H1 (cell line): ENCODE measurements around the gene PURA. TPM values are rescaled to one million over a fixed set of nuclear protein-coding genes. Genes with fewer than 3 reads are reported as not detected.

Source experiments
- CTCF ChIA-PET: fragments of 300-600 bp; sonication (Branson Sonifier 250); formaldehyde crosslinking; loops from one replicate; lab custom pipeline; 2021; ENCODE audit not compliant: partially characterized antibody; lab: Charles Lee
- POLR2A ChIA-PET: fragments of 300-600 bp; sonication (Branson Sonifier 250); formaldehyde crosslinking; loops from one replicate; lab custom pipeline; 2021; ENCODE audit warnings: inconsistent platforms; ENCODE audit not compliant: partially characterized antibody; lab: Charles Lee
- DNase-seq, 2 experiments: peaks; one replicate each; pipeline versions ENCODE4 v3.0.0 to v3.0.0-alpha.2; 2010 to 2022; ENCODE audit warnings: low spot score in 2 of 2, low read depth in 1 of 2, mixed read lengths in 1 of 2
- FAIRE-seq: peaks from 2 replicates; lab custom pipeline; 2011; peaks lifted over from hg19 to GRCh38; lab: Jason Lieb, UNC
- H2AFZ ChIP-seq: 2 replicates; pipeline ENCODE4 v1.8.1; 2012; ENCODE audit warnings: low read length, inconsistent platforms
- H2AK5ac ChIP-seq: 2 replicates; pipeline ENCODE4 v1.6.1; 2013; ENCODE audit warnings: low read depth, low read length
- H2BK120ac ChIP-seq: replicated peaks from 2 replicates; pipeline ENCODE3; 2013; ENCODE audit warnings: low read depth, low read length, inconsistent platforms
- H2BK12ac ChIP-seq: 2 replicates; pipeline ENCODE4 v1.6.1; 2013; ENCODE audit warnings: low read depth, low read length
- H2BK15ac ChIP-seq: 2 replicates; pipeline ENCODE4 v1.6.1; 2013; ENCODE audit warnings: low read length
- H2BK20ac ChIP-seq: 2 replicates; pipeline ENCODE4 v1.6.1; 2013; ENCODE audit warnings: low read length
- H2BK5ac ChIP-seq: 2 replicates; pipeline ENCODE4 v1.6.1; 2013; ENCODE audit warnings: low read depth, low read length
- H3K14ac ChIP-seq: 2 replicates; pipeline ENCODE4 v1.6.1; 2013; ENCODE audit warnings: inconsistent platforms; ENCODE audit not compliant: insufficient read length
- H3K18ac ChIP-seq: 2 replicates; pipeline ENCODE4 v1.6.1; 2013; ENCODE audit warnings: low read length; ENCODE audit errors: extremely low read depth
- H3K23ac ChIP-seq: 2 replicates; pipeline ENCODE4 v1.6.1; 2013; ENCODE audit warnings: inconsistent platforms; ENCODE audit not compliant: insufficient read length
- H3K23me2 ChIP-seq: 2 replicates; pipeline ENCODE4 v1.6.1; 2013; ENCODE audit warnings: low read depth, low read length
- H3K27ac ChIP-seq: 2 replicates; pipeline ENCODE4 v1.6.1; 2011; ENCODE audit warnings: low read depth, low read length, inconsistent platforms
- H3K27me3 ChIP-seq, 4 experiments: replicated peaks in 1 of 4; 1 replicate in 1 of 4; 2 replicates in 3 of 4; pipeline versions ENCODE4 v1.6.1 to v1.8.1; 2011 to 2013; ENCODE audit warnings: low read length in 3 of 4, mild to moderate bottlenecking in 3 of 4, inconsistent platforms in 2 of 4, mixed read lengths in 2 of 4, moderate library complexity in 1 of 4; ENCODE audit not compliant: control insufficient read depth in 3 of 4, insufficient read depth in 3 of 4; ENCODE audit errors: extremely low read depth in 1 of 4
- H3K36me3 ChIP-seq, 4 experiments: 2 replicates each; pipeline versions ENCODE4 v1.6.1 to v1.8.1; 2011 to 2013; ENCODE audit warnings: mild to moderate bottlenecking in 4 of 4, low read length in 3 of 4, moderate library complexity in 2 of 4, control low read depth in 1 of 4, inconsistent platforms in 1 of 4; ENCODE audit not compliant: insufficient read depth in 4 of 4, control insufficient read depth in 2 of 4
- H3K4ac ChIP-seq: replicated peaks from 2 replicates; pipeline ENCODE3; 2013; ENCODE audit warnings: low read length, low read depth, mixed read lengths, inconsistent platforms; ENCODE audit not compliant: insufficient read length
- H3K4me1 ChIP-seq, 4 experiments: replicated peaks in 1 of 4; 1 replicate in 1 of 4; 2 replicates in 3 of 4; pipeline versions ENCODE4 v1.6.1 to v1.8.1; 2011 to 2013; ENCODE audit warnings: low read length in 3 of 4, inconsistent platforms in 2 of 4, mixed read lengths in 1 of 4; ENCODE audit not compliant: insufficient read depth in 4 of 4, control insufficient read depth in 3 of 4
- H3K4me2 ChIP-seq, 2 experiments: 2 replicates each; pipeline versions ENCODE4 v1.6.1 to v1.8.1; 2011 to 2013; ENCODE audit warnings: low read depth in 2 of 2, low read length in 2 of 2, control low read depth in 1 of 2, inconsistent platforms in 1 of 2, mild to moderate bottlenecking in 1 of 2; ENCODE audit not compliant: insufficient read depth in 1 of 2
- H3K4me3 ChIP-seq, 4 experiments: fragments of 200-600, 300-600 bp in 1 of 4; sonication (generic), shearing (Covaris generic), sonication (Bioruptor Twin) in 1 of 4; 2 replicates each; pipeline versions ENCODE4 v1.5.1 to v1.8.1; 2011 to 2016; ENCODE audit warnings: low read length in 4 of 4, low read depth in 3 of 4, control low read depth in 2 of 4, inconsistent platforms in 2 of 4, mild to moderate bottlenecking in 2 of 4, mixed read lengths in 1 of 4, moderate library complexity in 1 of 4; ENCODE audit not compliant: insufficient read depth in 2 of 4; ENCODE audit errors: extremely low read depth in 1 of 4
- H3K56ac ChIP-seq: replicated peaks from 2 replicates; pipeline ENCODE3; 2013; ENCODE audit warnings: low read depth, mild to moderate bottlenecking, mixed read lengths, low read length, inconsistent platforms; ENCODE audit not compliant: insufficient read length
- H3K79me1 ChIP-seq: 2 replicates; pipeline ENCODE4 v1.6.1; 2013; ENCODE audit warnings: low read depth, low read length, control low read depth
- H3K79me2 ChIP-seq, 2 experiments: 2 replicates each; pipeline versions ENCODE4 v1.6.1 to v1.8.1; 2012 to 2013; ENCODE audit warnings: low read length in 2 of 2, mild to moderate bottlenecking in 2 of 2, inconsistent platforms in 1 of 2; ENCODE audit not compliant: insufficient read depth in 2 of 2, control insufficient read depth in 1 of 2
- H3K9ac ChIP-seq, 4 experiments: replicated peaks in 1 of 4; 1 replicate in 1 of 4; 2 replicates in 3 of 4; pipeline versions ENCODE4 v1.6.1 to v1.8.1; 2011 to 2013; ENCODE audit warnings: low read depth in 3 of 4, low read length in 3 of 4, control low read depth in 2 of 4, mild to moderate bottlenecking in 2 of 4, moderate library complexity in 2 of 4, inconsistent platforms in 1 of 4; ENCODE audit errors: extremely low read depth in 1 of 4
- H3K9me3 ChIP-seq, 2 experiments: 2 replicates each; pipeline versions ENCODE4 v1.6.1 to v1.8.1; 2012 to 2013; ENCODE audit warnings: mild to moderate bottlenecking in 2 of 2, moderate library complexity in 2 of 2, control low read depth in 1 of 2, inconsistent platforms in 1 of 2, low read depth in 1 of 2, low read length in 1 of 2, mixed read lengths in 1 of 2; ENCODE audit not compliant: insufficient read depth in 2 of 2
- H4K20me1 ChIP-seq, 2 experiments: replicated peaks in 1 of 2; 2 replicates each; pipeline versions ENCODE3 to v1.8.1; 2011 to 2013; ENCODE audit warnings: inconsistent platforms in 2 of 2, low read length in 2 of 2, mild to moderate bottlenecking in 1 of 2; ENCODE audit not compliant: insufficient read depth in 2 of 2, control insufficient read depth in 1 of 2
- H4K5ac ChIP-seq: 2 replicates; pipeline ENCODE4 v1.6.1; 2013; ENCODE audit warnings: low read length, low read depth, mixed read lengths, inconsistent platforms; ENCODE audit not compliant: insufficient read length
- H4K8ac ChIP-seq: 2 replicates; pipeline ENCODE4 v1.8.0; 2013; ENCODE audit warnings: mild to moderate bottlenecking, moderate library complexity, low read length, inconsistent platforms; ENCODE audit not compliant: insufficient read depth; ENCODE audit errors: extremely low read depth
- H4K91ac ChIP-seq: replicated peaks from 2 replicates; pipeline ENCODE3; 2013; ENCODE audit warnings: low read length, mixed read lengths, inconsistent platforms; ENCODE audit not compliant: insufficient read length
- KDM1A ChIP-seq: fragments of 200-600, 300-600 bp; sonication (generic); IDR thresholded peaks from 2 replicates; pipeline ENCODE4 v1.7.1; 2016; ENCODE audit warnings: mild to moderate bottlenecking, low read length, borderline replicate concordance
- MAFK ChIP-seq: IDR thresholded peaks from 2 replicates; pipeline ENCODE4 v1.6.1; 2012; ENCODE audit warnings: low read depth, mild to moderate bottlenecking, improper control_type of control experiment, low read length
- NRF1 ChIP-seq: IDR thresholded peaks from 2 replicates; pipeline ENCODE4 v1.6.1; 2011; ENCODE audit warnings: mild to moderate bottlenecking, low read depth, low read length, improper control_type of control experiment
- PHF8 ChIP-seq: fragments of 200-600 bp; sonication (generic); conservative IDR thresholded peaks from 2 replicates; pipeline ENCODE4 v1.7.1; 2012; ENCODE audit warnings: low read depth, mild to moderate bottlenecking, inconsistent platforms, low read length, moderate library complexity
- TCF12 ChIP-seq: IDR thresholded peaks from 2 replicates; pipeline ENCODE4 v1.6.1; 2011; ENCODE audit warnings: low read depth, mild to moderate bottlenecking, low read length
- WGBS, 2 experiments: shearing (Covaris generic) in 1 of 2; methylation state at CpG; one replicate each; pipeline versions ENCODE4 v1.1.6 to v1.1.7; 2013 to 2015; ENCODE audit warnings: low lambda C conversion rate in 2 of 2, mixed read lengths in 2 of 2, inconsistent platforms in 1 of 2, low coverage in 1 of 2, missing lambda C conversion rate in 1 of 2; ENCODE audit not compliant: insufficient replicate concordance in 2 of 2, insufficient coverage in 1 of 2, insufficient read length in 1 of 2; ENCODE audit errors: extremely low coverage in 1 of 2, missing lambda C conversion rate in 1 of 2; 5-methylcytosine and 5-hydroxymethylcytosine counted together
- polyA plus RNA-seq, 7 experiments: library from polyadenylated mRNA; depleted of rRNA in 3 of 7; stranded (reverse) in 5 of 7; unstranded in 2 of 7; fragments of >200 nt in 5 of 7; fragments of 200-250 nt in 2 of 7; gene quantifications; 1 replicate in 5 of 7; 2 replicates in 1 of 7; 4 replicates in 1 of 7; pipeline versions ENCODE4 v1.2.1 to v1.2.3, GENCODE V29; 2011 to 2013; ENCODE audit warnings: missing spikeins in 2 of 7, mixed read lengths in 2 of 7
- total RNA-seq: library from RNA; stranded (reverse); fragmentation: NEBNext Ultra II Directional; extraction: Animal tissue kit (Norgen Biotek cat#: 25700); gene quantifications from 2 replicates; pipeline ENCODE4 v1.2.1, GENCODE V29; 2021

PURA gene
- total and polyA plus RNA-seq, 2 of the 8 experiments (the other 6 are each of a cell fraction or from before 2014, with no cell fraction given), result 0.98 to 2.1 TPM

GRCh38 chr5:140103154-140103553 lies 10.8 kb upstream of the PURA start:
- Histone ChIP-seq H2AK5ac (no peak overlapping the region), H4K8ac (no peak overlapping the region), H3K4me2 (no peak overlapping the region), H2BK12ac (no peak overlapping the region), H2AFZ (no peak overlapping the region), H3K27ac (no peak overlapping the region), H3K9me3 (no peaks in the 10 kb centered on the region), H3K14ac (no peak overlapping the region), H3K36me3 (no peaks in the 10 kb centered on the region), H3K18ac (no peak overlapping the region), H4K5ac (no peak overlapping the region), H2BK120ac (no peak overlapping the region), H3K4ac (no peak overlapping the region)
- FAIRE-seq, result no peak
- ChIA-PET CTCF (interaction anchor here (1.1 to 1.8 kb wide), 3 partner anchors 13 to 43 kb away, joined by 3 to 6 read pairs (median 5); no protein-coding TSS in a partner anchor), POLR2A (no interaction called here)
- TF ChIP-seq NRF1 (no peak), MAFK (no peak), TCF12 (no peak), PHF8 (no peak), KDM1A (no peak)
- TF ChIP-seq, all 59 proteins: peak for 0
- no peaks in the 10 kb centered on the region for H4K20me1 ChIP-seq
- no peak overlapping the region for H2BK20ac ChIP-seq
- H3K79me1 ChIP-seq, result no peaks in the 10 kb centered on the region
- H3K4me1 ChIP-seq, result peaks cover 0 to 5% (median under 1%) of the 10 kb centered on the region in 4 experiments; a peak in 3 of 7 replicates
- no peak overlapping the region for H2BK5ac ChIP-seq
- H3K79me2 ChIP-seq, result no peaks in the 10 kb centered on the region
- 50% methylated on average over 1 of the region's 1 CpG; no CpG with 5 or more reads in 1 of the 2 experiments for WGBS, 2 experiments
- H3K56ac ChIP-seq, result no peak overlapping the region
- peaks cover 7 to 34% (median 19%) of the 10 kb centered on the region in 4 experiments for H3K27me3 ChIP-seq
- no peak overlapping the region for H3K9ac ChIP-seq
- no peak overlapping the region for H3K23ac ChIP-seq
- H4K91ac ChIP-seq, result no peak overlapping the region
- H3K4me3 ChIP-seq, result no peak overlapping the region
- peaks cover 7% of the 10 kb centered on the region; the same call in 1 of the 2 replicates for H3K23me2 ChIP-seq
- H2BK15ac ChIP-seq, result no peak overlapping the region
- no peak for DNase-seq
